Keratinocyte (primary cell): Measurements from ENCODE around the gene MAGI3. TPM values are rescaled to one million over a fixed set of nuclear protein-coding genes. Genes with fewer than 3 reads are reported as not detected.
A peak's percentile ranks its signal among the peaks of the same experiment; 100 is the strongest.

Experiments used
- DNase-seq: peaks from one replicate; pipeline ENCODE4 v3.0.0-alpha.2; 2011; ENCODE audit warnings: low read depth, missing footprints, low spot score
- FAIRE-seq: peaks from 2 replicates; lab custom pipeline; 2011; peaks lifted over from hg19 to GRCh38; lab: Jason Lieb, UNC
- H2AFZ ChIP-seq: 2 replicates; pipeline ENCODE4 v1.6.0; 2012; ENCODE audit warnings: low read length, control low read depth, inconsistent platforms; ENCODE audit not compliant: control insufficient read depth
- H3K27ac ChIP-seq: 2 replicates; pipeline ENCODE4 v1.5.1; 2011; ENCODE audit warnings: low read length; ENCODE audit not compliant: control insufficient read depth, insufficient read depth
- H3K27me3 ChIP-seq: 3 replicates; pipeline ENCODE4 v1.6.0; 2011; ENCODE audit warnings: low read length; ENCODE audit not compliant: control insufficient read depth, insufficient read depth; ENCODE audit errors: extremely low read depth
- H3K36me3 ChIP-seq, 2 experiments: 2 replicates in 1 of 2; 3 replicates in 1 of 2; pipeline ENCODE4 v1.5.1; 2011; ENCODE audit warnings: low read length in 2 of 2, mild to moderate bottlenecking in 1 of 2; ENCODE audit not compliant: control insufficient read depth in 2 of 2, insufficient read depth in 2 of 2; ENCODE audit errors: extremely low read depth in 1 of 2
- H3K4me1 ChIP-seq: 3 replicates; pipeline ENCODE4 v1.5.1; 2011; ENCODE audit warnings: low read length; ENCODE audit not compliant: control insufficient read depth, insufficient read depth; ENCODE audit errors: extremely low read depth
- H3K4me2 ChIP-seq: 3 replicates; pipeline ENCODE4 v1.6.0; 2011; ENCODE audit warnings: low read depth, low read length; ENCODE audit not compliant: control insufficient read depth, insufficient read depth; ENCODE audit errors: extremely low read depth
- H3K4me3 ChIP-seq, 3 experiments: fragments of 200-600 bp in 1 of 3; sonication (generic) in 1 of 3; 2 replicates in 2 of 3; 3 replicates in 1 of 3; pipeline ENCODE4 v1.5.1; 2011 to 2016; ENCODE audit warnings: low read length in 3 of 3, mild to moderate bottlenecking in 3 of 3, control low read depth in 2 of 3, inconsistent platforms in 1 of 3, low read depth in 1 of 3, mixed read lengths in 1 of 3, mixed run types in 1 of 3, moderate library complexity in 1 of 3; ENCODE audit not compliant: control insufficient read depth in 2 of 3, insufficient read depth in 2 of 3; ENCODE audit errors: extremely low read depth in 1 of 3
- H3K79me2 ChIP-seq: 2 replicates; pipeline ENCODE4 v1.6.0; 2012; ENCODE audit warnings: low read length; ENCODE audit not compliant: control insufficient read depth, insufficient read depth
- H3K9ac ChIP-seq: 3 replicates; pipeline ENCODE4 v1.6.0; 2011; ENCODE audit warnings: low read length; ENCODE audit not compliant: control insufficient read depth, insufficient read depth; ENCODE audit errors: extremely low read depth
- H3K9me1 ChIP-seq: 3 replicates; pipeline ENCODE4 v1.6.0; 2011; ENCODE audit warnings: low read length; ENCODE audit not compliant: control insufficient read depth, insufficient read depth; ENCODE audit errors: extremely low read depth
- H3K9me3 ChIP-seq: 2 replicates; pipeline ENCODE4 v1.5.1; 2012; ENCODE audit warnings: low read depth, low read length; ENCODE audit not compliant: control insufficient read depth
- H4K20me1 ChIP-seq: 3 replicates; pipeline ENCODE4 v1.6.0; 2011; ENCODE audit warnings: low read length; ENCODE audit not compliant: control insufficient read depth, insufficient read depth; ENCODE audit errors: extremely low read depth
- EZH2 ChIP-seq: IDR thresholded peaks from one replicate; pipeline ENCODE4 v1.6.1; 2012; ENCODE audit warnings: inconsistent platforms, mild to moderate bottlenecking, low read length, moderate library complexity
- dilution Hi-C: fragments of 300-500 bp; cut with MboI; formaldehyde crosslinking; loops from one replicate; pipeline ENCODE4 v1.7.0; 2020; ENCODE audit warnings: low sequenced_read_pairs; ENCODE audit not compliant: extremely low pct_ligation_motif_present
- polyA plus RNA-seq, 5 experiments: library from polyadenylated mRNA; depleted of rRNA in 3 of 5; stranded (reverse) in 3 of 5; stranded (forward) in 1 of 5; unstranded in 1 of 5; fragments of >200 nt; gene quantifications; 1 replicate in 1 of 5; 2 replicates in 3 of 5; 3 replicates in 1 of 5; pipeline versions ENCODE4 v1.2.1 to v1.2.3, GENCODE V29; 2011 to 2012; ENCODE audit warnings: missing spikeins in 2 of 5, low read depth in 1 of 5, low replicate concordance in 1 of 5
- TF ChIP-seq, protein P1 (sequence below), 3 experiments: IDR thresholded peaks in 1 of 3; conservative IDR thresholded peaks in 1 of 3; optimal IDR thresholded peaks in 1 of 3; 2 replicates in 2 of 3; 3 replicates in 1 of 3; pipeline versions ENCODE3 to v1.5.1; 2011; ENCODE audit warnings: low read length in 3 of 3, mild to moderate bottlenecking in 3 of 3, moderate library complexity in 2 of 3, control low read depth in 1 of 3, inconsistent platforms in 1 of 3; ENCODE audit not compliant: insufficient read depth in 2 of 3; ENCODE audit errors: extremely low read depth in 1 of 3

The MAGI3 gene
- polyA plus RNA-seq, 1 donor (not counting 4 experiments of a cell fraction or from before 2014, with no cell fraction given), result 3.2 TPM

DNA sequence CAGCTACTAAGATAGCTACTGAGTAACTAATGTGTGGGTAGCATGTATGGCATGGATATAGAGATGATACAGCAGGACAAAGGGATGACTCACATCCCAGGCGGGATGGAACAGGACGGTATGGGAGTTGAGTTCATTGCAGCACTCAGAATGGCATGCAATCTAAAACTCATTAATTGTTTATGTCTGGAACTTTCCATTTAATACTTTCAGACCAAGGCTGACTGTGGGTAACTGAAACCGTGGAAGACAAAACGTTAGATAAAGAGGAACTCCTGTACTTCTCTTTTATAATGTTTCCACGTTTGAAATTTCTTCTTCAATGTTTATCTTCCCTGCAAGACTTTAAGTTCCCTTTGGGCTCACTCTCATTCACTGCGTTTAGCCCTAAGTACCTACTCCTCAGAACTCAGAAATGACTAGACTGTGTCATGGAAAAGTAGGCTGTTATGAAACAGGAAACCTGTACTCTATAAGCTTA is 151.9 kb downstream of the MAGI3 start:
- dilution Hi-C loops, result no loop called here
- Histone ChIP-seq H4K20me1 (no peaks in the 10 kb centered on the region), H3K27ac (peak overlapping the region; percentile 90), H3K9ac (peak overlapping the region; percentile 45), H2AFZ (peak overlapping the region; percentile 76), H3K4me2 (peak overlapping the region; percentile 67), H3K4me3 (peak overlapping the region in 2 of 3 experiments; percentile 15 to 43), H3K79me2 (peaks cover under 1% of the 10 kb centered on the region), H3K4me1 (peaks cover 43% of the 10 kb centered on the region), H3K27me3 (no peaks in the 10 kb centered on the region), H3K9me1 (no peaks in the 10 kb centered on the region), H3K36me3 (no peaks in the 10 kb centered on the region), H3K9me3 (no peaks in the 10 kb centered on the region)
- DNase-seq (peak; percentile 36), FAIRE-seq (peak; percentile 97)
- TF ChIP-seq, protein P1, sequence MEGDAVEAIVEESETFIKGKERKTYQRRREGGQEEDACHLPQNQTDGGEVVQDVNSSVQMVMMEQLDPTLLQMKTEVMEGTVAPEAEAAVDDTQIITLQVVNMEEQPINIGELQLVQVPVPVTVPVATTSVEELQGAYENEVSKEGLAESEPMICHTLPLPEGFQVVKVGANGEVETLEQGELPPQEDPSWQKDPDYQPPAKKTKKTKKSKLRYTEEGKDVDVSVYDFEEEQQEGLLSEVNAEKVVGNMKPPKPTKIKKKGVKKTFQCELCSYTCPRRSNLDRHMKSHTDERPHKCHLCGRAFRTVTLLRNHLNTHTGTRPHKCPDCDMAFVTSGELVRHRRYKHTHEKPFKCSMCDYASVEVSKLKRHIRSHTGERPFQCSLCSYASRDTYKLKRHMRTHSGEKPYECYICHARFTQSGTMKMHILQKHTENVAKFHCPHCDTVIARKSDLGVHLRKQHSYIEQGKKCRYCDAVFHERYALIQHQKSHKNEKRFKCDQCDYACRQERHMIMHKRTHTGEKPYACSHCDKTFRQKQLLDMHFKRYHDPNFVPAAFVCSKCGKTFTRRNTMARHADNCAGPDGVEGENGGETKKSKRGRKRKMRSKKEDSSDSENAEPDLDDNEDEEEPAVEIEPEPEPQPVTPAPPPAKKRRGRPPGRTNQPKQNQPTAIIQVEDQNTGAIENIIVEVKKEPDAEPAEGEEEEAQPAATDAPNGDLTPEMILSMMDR (optimal IDR thresholded peaks at IDR 0.05 in 1 of 3, IDR thresholded peaks at IDR 0.05 in 1 of 3, conservative IDR thresholded peaks at IDR 0.05 in 1 of 3; ENCODE audit: extremely low read depth in 1 of 3, insufficient read depth in 2 of 3, low read length in 3 of 3), result no peak
- TF ChIP-seq EZH2, result no peak

DNA sequence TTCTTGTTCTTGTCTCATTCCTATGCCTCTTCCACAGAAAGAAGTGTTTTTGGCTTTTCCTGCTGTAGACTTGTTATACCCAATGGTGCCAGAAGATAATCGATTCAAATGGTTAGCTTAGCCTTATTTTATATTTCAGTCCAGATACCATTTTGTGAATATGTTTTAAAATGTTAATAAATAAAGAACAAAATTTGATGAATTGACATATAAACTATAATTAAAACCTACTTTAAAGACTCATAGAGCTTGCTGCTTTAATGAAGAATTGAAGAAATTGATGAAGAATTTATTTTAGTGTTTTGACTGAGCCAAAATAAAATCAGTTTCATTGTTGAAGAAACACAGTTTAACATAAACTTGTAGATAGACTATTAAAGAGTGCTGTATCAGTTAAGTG is 152.8 kb downstream of the MAGI3 start:
- Histone ChIP-seq H3K27ac (no peak overlapping the region), H3K27me3 (no peaks in the 10 kb centered on the region), H3K79me2 (no peaks in the 10 kb centered on the region), H2AFZ (no peak overlapping the region), H4K20me1 (no peaks in the 10 kb centered on the region), H3K9me3 (no peaks in the 10 kb centered on the region), H3K36me3 (no peaks in the 10 kb centered on the region), H3K4me3 (no peak overlapping the region), H3K4me2 (no peak overlapping the region), H3K9ac (no peak overlapping the region), H3K4me1 (peaks cover 41% of the 10 kb centered on the region), H3K9me1 (no peaks in the 10 kb centered on the region)
- dilution Hi-C loops, result no loop called here
- DNase-seq (no peak), FAIRE-seq (no peak)
- no peak for TF ChIP-seq EZH2
- TF ChIP-seq, protein P1 (optimal IDR thresholded peaks at IDR 0.05 in 1 of 3, IDR thresholded peaks at IDR 0.05 in 1 of 3, conservative IDR thresholded peaks at IDR 0.05 in 1 of 3; ENCODE audit: extremely low read depth in 1 of 3, insufficient read depth in 2 of 3, low read length in 3 of 3), result no peak
